Occipital lobe (tissue), 2 donors: ENCODE measurements around the gene SGPP1. TPM values are rescaled to one million over a fixed set of nuclear protein-coding genes. Genes with fewer than 3 reads are reported as not detected.
"Not testable (repeated sequence)": the region's sequence is repeated elsewhere in the genome, so short reads cannot be mapped to it uniquely, and the experiment has no call there.

ENCODE experiments used
- DNase-seq: peaks from one replicate; lab custom pipeline; 2025; lab: John Stamatoyannopoulos, UW
- total RNA-seq: library from RNA; depleted of rRNA; stranded (reverse); fragments of >200 nt; gene quantifications from one replicate; pipeline ENCODE4 v1.2.3, GENCODE V29; 2014

SGPP1 gene
- total RNA-seq, 1 donor from 2014 or later, result 43.0 TPM

GRCh38 chr14:63726499-63726898, 1.4 kb downstream of the SGPP1 start:
- DNase-seq, result no peak

- no peak for DNase-seq
These were observed 1.9 kb downstream of the SGPP1 start for GRCh38 chr14:63725786-63726460.

GRCh38 chr14:63717702-63718101, 10.2 kb downstream of the SGPP1 start:
- no peak for DNase-seq

GRCh38 chr14:63715360-63715759, 12.5 kb downstream of the SGPP1 start:
- no peak for DNase-seq

GRCh38 chr14:63713764-63714163, 14.1 kb downstream of the SGPP1 start:
- no peak for DNase-seq

- no peak for DNase-seq
These were observed 14.8 kb downstream of the SGPP1 start for GRCh38 chr14:63713058-63713457.

- no peak for DNase-seq
These were observed 15.7 kb downstream of the SGPP1 start for GRCh38 chr14:63712123-63712522.

- DNase-seq, result no peak
These were observed 17.4 kb downstream of the SGPP1 start for GRCh38 chr14:63710497-63710896.

GRCh38 chr14:63709589-63709988, 18.3 kb downstream of the SGPP1 start:
- DNase-seq, result no peak

- DNase-seq, result no peak
These were observed 20.6 kb downstream of the SGPP1 start for GRCh38 chr14:63707216-63707615.

- DNase-seq, result no peak
These were observed 22.2 kb downstream of the SGPP1 start for GRCh38 chr14:63705561-63706070.

- DNase-seq, result not testable (repeated sequence)
These were observed 25.3 kb downstream of the SGPP1 start for GRCh38 chr14:63702530-63702929.

- no peak for DNase-seq
These were observed 26.1 kb downstream of the SGPP1 start for GRCh38 chr14:63701606-63702299.

- DNase-seq, result no peak
These were observed 35.4 kb downstream of the SGPP1 start for GRCh38 chr14:63692310-63693020.

- no peak for DNase-seq
These were observed 38.7 kb downstream of the SGPP1 start for GRCh38 chr14:63689132-63689531.

GRCh38 chr14:63686926-63687325, 40.9 kb downstream of the SGPP1 start:
- DNase-seq, result no peak

- DNase-seq, result no peak
These were observed 42.5 kb downstream of the SGPP1 start for GRCh38 chr14:63685401-63685800.

GRCh38 chr14:63682727-63683593, 44.9 kb downstream of the SGPP1 start:
- DNase-seq, result no peak

- DNase-seq, result no peak
These were observed 49.3 kb downstream of the SGPP1 start for GRCh38 chr14:63678536-63678935.

- no peak for DNase-seq
These were observed 49.9 kb downstream of the SGPP1 start for GRCh38 chr14:63677891-63678379.

- DNase-seq, result no peak
These were observed 51.2 kb downstream of the SGPP1 start for GRCh38 chr14:63676615-63677014.
